Mucosa of rectum (tissue), 2 donors: Measurements from ENCODE around the gene MAB21L4.

ENCODE experiments used
- H3K27ac ChIP-seq, 2 donors: one replicate each; pipeline ENCODE4 v1.7.0; 2013; ENCODE audit warnings: inconsistent platforms in 2 of 2, low read depth in 2 of 2, low read length in 2 of 2
- H3K27me3 ChIP-seq, 2 donors: one replicate each; pipeline ENCODE4 v1.7.0; 2013; ENCODE audit warnings: low read length in 2 of 2; ENCODE audit not compliant: control insufficient read depth in 2 of 2, insufficient read depth in 2 of 2
- H3K36me3 ChIP-seq, 2 donors: one replicate each; pipeline ENCODE4 v1.7.0; 2013; ENCODE audit warnings: low read length in 2 of 2; ENCODE audit not compliant: control insufficient read depth in 2 of 2, insufficient read depth in 2 of 2
- H3K4me1 ChIP-seq, 2 donors: one replicate each; pipeline ENCODE4 v1.7.0; 2013; ENCODE audit warnings: low read length in 2 of 2, mild to moderate bottlenecking in 1 of 2; ENCODE audit not compliant: control insufficient read depth in 2 of 2, insufficient read depth in 2 of 2
- H3K4me3 ChIP-seq, 2 donors: one replicate each; pipeline ENCODE4 v1.7.0; 2013; ENCODE audit warnings: low read length in 2 of 2
- H3K9ac ChIP-seq, 2 donors: one replicate each; pipeline ENCODE4 v1.7.0; 2013; ENCODE audit warnings: low read length in 2 of 2, low read depth in 1 of 2, mild to moderate bottlenecking in 1 of 2
- H3K9me3 ChIP-seq, 2 donors: one replicate each; pipeline ENCODE4 v1.7.0; 2013; ENCODE audit warnings: low read length in 2 of 2; ENCODE audit not compliant: control insufficient read depth in 2 of 2
- donor health status: healthy.
- donor health status: Normal muscosa, but diverticular disease.

Gene MAB21L4

DNA sequence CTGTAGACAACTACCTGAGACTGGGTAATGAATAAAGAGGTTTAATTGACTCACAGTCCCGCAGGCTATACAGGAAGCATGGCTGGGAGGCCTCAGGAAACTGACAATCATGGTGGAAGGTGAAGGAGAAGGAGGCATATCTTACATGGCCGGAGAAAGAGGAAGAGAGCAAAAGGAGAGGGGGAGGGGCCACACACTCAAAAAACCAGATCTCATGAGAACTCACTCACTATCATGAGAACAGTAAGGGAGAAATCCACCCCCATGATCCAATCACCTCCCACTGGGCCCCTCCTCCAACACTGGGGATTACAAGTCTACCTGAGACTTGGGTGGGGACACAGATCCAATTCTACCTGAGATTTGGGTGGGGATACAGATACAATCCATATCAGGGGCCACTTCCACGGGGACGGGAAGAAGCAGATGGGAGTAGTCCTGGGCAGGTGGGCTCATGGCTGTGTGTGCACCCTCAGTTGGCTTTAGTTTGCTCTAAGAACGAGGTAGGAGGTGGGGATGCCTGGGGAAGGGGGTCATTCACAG lies 9.9 kb downstream of the MAB21L4 start:
- H3K9ac ChIP-seq, result no peak overlapping the region
- H3K4me3 ChIP-seq, result no peak overlapping the region
- H3K9me3 ChIP-seq, result no peaks in the 10 kb centered on the region
- no peak overlapping the region for H3K27ac ChIP-seq
- H3K27me3 ChIP-seq, result no peaks in the 10 kb centered on the region
- peaks cover 12 to 18% of the 10 kb centered on the region in 2 donors for H3K4me1 ChIP-seq
- H3K36me3 ChIP-seq, result no peaks in the 10 kb centered on the region

DNA sequence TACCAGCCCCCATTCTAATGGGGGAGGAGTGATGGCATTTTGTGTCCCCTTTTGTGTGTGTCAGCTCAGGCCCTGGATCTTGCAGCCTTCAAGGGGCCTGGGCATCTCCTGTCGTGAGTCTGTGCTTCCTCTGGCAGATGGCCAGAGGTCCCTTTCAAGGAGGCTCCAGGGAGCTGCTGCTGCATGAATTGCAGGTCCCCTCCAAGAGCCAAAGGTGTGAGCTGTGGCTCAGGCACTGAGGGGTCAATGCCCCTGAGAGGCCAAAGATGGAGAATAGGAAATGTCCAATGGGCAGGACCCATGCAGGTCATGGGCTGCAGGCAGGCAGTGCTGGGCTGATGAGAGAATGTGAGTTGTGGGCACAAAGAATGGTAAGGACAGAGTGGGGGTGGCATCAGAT lies 10.4 kb downstream of the MAB21L4 start:
- Histone ChIP-seq H3K36me3 (no peaks in the 10 kb centered on the region), H3K4me3 (no peak overlapping the region), H3K4me1 (peaks cover 12 to 18% of the 10 kb centered on the region in 2 donors), H3K27ac (no peak overlapping the region), H3K9me3 (no peaks in the 10 kb centered on the region), H3K27me3 (no peaks in the 10 kb centered on the region), H3K9ac (no peak overlapping the region)

DNA sequence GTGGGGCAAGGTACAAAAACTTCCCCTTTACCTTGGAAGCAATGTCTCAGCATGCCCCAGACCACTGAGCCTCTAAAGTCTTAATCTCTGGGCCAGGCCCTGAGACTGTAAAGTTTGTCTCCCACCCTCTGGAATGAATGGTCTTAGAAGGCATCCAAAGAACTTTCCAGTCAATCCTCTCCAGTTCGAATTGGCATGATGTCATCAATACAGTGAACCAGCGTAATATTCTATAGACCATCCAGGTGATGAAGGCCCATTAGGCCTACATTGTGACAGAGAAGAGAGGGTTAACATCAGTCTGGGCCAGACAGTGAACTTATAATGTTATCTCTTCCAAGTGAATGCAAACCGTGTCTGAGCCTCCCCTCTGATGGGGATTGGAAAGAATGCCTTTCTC lies 11.2 kb downstream of the MAB21L4 start:
- H3K27ac ChIP-seq, result no peak overlapping the region
- no peaks in the 10 kb centered on the region for H3K27me3 ChIP-seq
- no peaks in the 10 kb centered on the region for H3K36me3 ChIP-seq
- peaks cover 9 to 13% of the 10 kb centered on the region in 2 donors for H3K4me1 ChIP-seq
- H3K9me3 ChIP-seq, result no peaks in the 10 kb centered on the region
- no peak overlapping the region for H3K9ac ChIP-seq
- H3K4me3 ChIP-seq, result no peak overlapping the region

DNA sequence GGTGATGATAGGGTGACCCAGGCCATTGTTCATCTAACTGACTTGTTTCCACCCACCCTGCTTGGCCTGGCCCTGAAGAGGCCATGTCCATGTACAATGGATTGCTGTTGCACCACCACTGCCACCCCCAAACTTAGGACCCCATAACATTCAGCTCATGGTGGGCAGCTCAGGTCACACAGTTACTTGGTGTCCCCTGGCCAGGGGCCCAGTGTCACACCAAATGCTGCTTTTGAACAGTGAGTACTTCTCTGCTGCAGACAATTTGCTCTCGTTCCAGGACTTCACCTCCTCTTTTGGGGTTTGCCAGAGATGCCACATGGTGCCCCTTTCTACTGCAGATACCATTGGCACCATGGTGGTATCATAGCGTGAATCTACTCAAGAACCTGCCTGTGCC lies 11.7 kb downstream of the MAB21L4 start:
- no peaks in the 10 kb centered on the region for H3K36me3 ChIP-seq
- no peak overlapping the region for H3K27ac ChIP-seq
- H3K4me3 ChIP-seq, result no peak overlapping the region
- peaks cover 4 to 7% of the 10 kb centered on the region in 2 donors for H3K4me1 ChIP-seq
- H3K9ac ChIP-seq, result no peak overlapping the region
- H3K27me3 ChIP-seq, result no peaks in the 10 kb centered on the region
- no peaks in the 10 kb centered on the region for H3K9me3 ChIP-seq

DNA sequence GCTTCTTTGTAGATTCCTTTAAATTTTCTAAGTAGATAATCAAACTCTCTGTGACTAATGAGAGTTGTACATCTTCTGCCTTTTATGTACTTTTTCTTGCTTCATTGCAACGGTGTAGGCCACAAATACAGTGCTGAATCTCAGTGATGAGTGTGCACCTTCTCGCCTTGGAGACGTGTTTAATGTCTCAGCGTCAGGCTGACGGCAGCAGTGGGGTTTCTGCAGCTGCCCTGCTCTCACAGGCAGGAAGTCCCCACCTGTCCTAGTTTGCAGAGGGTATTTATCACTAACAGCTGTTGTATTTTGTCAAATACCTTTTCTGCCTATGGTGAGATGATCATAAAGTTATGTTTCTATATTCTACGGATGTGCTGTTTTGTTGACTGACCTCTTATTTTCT lies 14.0 kb downstream of the MAB21L4 start:
- Histone ChIP-seq H3K9ac (no peak overlapping the region), H3K4me3 (no peak overlapping the region), H3K36me3 (no peaks in the 10 kb centered on the region), H3K27ac (no peak overlapping the region), H3K4me1 (peaks cover 2 to 4% of the 10 kb centered on the region in 2 donors), H3K9me3 (no peaks in the 10 kb centered on the region), H3K27me3 (no peaks in the 10 kb centered on the region)

DNA sequence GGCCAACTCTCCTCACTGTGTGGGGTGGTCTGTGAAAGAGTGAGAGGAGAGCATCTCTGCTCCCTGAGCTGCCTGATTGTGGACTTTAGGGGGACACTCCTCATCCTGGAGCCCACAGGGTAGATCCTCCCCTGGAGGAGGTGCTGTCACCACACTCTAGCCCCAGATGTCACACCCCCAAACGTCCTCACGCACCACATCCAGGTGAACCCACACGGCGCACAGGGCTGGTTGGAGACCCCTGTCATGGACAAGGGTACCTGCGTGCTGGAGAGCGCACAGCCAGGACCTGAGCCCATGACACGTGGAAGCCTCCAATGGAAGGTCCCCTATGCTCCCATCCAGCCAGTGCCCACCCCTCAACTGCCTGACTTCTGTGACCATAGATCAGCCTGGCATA lies 16.9 kb downstream of the MAB21L4 start:
- no peak overlapping the region for H3K27ac ChIP-seq

DNA sequence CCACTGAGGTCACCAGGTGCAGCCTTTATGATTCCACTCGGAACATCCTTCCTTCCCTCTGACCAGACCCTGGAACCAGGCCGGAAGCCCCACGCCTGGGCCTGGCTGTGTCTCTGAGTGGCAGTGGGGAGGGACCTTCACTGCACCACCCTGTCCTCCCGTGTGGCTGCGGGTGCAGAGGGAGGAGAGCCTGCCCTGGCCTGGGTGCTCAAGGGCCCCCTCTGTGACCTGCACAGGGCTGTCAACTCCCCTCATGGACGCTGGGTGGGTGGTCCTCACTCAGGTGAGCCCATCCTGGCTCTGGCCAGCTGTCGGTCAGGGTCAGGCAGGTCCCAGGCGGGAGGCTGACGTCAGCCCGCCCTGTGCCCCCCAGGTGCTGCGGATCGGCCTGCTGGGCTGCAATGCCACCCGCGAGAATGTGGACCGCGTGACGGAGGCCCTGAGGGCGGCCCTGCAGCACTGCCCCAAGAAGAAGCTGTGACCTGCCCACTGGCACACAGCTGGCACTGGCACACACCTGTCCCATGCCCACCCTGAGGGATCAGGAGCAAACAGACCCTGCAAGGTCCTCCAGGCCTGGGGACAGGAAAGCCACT lies 17.5 kb downstream of the MAB21L4 start:
- Histone ChIP-seq H3K9me3 (no peaks in the 10 kb centered on the region), H3K27ac (no peak overlapping the region), H3K4me1 (peaks cover 26 to 38% of the 10 kb centered on the region in 2 donors), H3K36me3 (no peaks in the 10 kb centered on the region), H3K4me3 (no peak overlapping the region), H3K9ac (no peak overlapping the region), H3K27me3 (no peaks in the 10 kb centered on the region)

More for the DNA sequence above, 16.9 kb downstream of the MAB21L4 start:
- H3K36me3 ChIP-seq, result no peaks in the 10 kb centered on the region
- H3K4me1 ChIP-seq, result peaks cover 26 to 32% of the 10 kb centered on the region in 2 donors
- H3K9me3 ChIP-seq, result no peaks in the 10 kb centered on the region
- no peak overlapping the region for H3K4me3 ChIP-seq
- no peak overlapping the region for H3K9ac ChIP-seq
- H3K27me3 ChIP-seq, result no peaks in the 10 kb centered on the region

DNA sequence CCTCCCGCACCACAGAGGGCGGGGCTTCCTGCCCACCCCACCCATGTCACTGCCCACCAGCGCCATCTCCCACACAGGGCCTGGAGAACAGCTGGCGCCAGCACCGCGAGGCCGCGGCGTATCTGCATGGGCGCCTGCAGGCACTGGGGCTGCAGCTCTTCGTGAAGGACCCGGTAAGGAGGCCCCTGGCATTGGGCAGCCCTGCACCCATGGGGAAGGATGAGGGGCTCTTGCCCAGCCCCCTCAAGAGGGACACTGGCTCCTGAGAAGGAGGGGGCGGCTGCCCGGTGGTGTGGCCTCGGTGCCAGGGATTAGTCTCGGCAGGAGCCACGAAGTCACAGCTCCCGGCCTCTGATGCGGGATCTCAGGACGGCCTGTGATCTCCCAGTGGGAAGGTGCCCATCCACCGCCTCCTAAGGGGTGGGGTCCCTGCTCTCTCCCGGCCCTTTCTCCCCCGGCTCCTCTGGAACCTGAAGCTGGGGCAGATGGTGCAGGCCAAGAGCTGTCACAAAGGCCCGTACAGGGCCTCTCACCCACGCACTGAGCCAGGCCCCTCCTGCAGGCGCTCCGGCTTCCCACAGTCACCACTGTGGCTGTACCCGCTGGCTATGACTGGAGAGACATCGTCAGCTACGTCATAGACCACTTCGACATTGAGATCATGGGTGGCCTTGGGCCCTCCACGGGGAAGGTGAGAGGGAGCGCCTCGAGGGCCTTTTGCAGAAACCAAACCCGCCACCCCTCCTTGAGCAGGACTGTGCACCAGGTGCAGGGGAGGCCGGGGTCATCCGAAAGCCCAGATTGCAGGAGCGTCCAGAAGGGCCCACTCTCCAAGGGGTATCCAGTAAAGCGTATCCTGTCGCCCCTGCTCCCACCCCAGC lies 18.3 kb downstream of the MAB21L4 start:
- Histone ChIP-seq H3K4me1 (peaks cover 26 to 40% of the 10 kb centered on the region in 2 donors), H3K36me3 (no peaks in the 10 kb centered on the region), H3K9ac (no peak overlapping the region), H3K4me3 (no peak overlapping the region), H3K9me3 (no peaks in the 10 kb centered on the region), H3K27ac (no peak overlapping the region), H3K27me3 (no peaks in the 10 kb centered on the region)

DNA sequence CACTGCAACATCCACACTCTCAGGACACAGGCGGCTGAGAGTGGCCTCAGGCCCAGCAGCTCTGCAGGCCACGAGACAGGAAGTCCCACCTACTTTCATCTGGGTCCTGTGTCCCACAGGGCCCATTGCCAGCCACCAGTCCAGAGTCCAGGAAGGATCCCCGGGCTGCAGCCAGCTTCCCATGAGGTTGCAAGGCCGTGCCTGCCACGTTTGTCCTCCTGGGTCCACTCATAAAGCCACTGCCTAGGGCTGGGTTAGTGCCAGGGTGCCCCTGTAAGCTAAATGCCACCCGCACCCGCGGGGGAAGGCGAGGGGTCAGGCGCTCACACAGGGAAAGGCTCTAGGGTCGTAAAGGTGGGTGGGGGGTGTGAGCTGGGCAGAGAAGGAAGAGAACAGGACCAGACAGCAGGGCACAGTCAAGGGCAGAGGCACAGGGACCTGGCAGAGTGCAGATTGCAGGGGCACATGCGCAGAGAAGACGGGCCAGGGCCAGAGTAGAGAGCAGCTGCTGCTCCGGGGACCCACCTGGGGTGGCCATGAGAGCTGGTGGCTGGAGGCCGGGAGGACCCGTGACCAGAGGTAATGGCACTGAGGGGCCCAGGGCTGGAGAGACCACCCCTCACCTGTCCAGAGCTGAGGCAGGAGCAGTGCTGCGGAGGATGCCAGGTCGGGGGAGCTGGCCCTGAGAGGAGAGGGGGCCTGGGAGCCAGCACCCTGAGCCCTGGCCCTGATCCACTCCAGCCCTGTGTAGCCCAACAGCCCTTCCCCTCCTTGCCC lies 19.3 kb downstream of the MAB21L4 start:
- Histone ChIP-seq H3K27ac (peak overlapping the region; percentile 72 to 76), H3K9me3 (no peaks in the 10 kb centered on the region), H3K4me1 (peaks cover 26 to 40% of the 10 kb centered on the region in 2 donors)

More for the DNA sequence above, 19.3 kb downstream of the MAB21L4 start:
- no peak overlapping the region for H3K4me3 ChIP-seq
- no peaks in the 10 kb centered on the region for H3K27me3 ChIP-seq
- H3K9ac ChIP-seq, result peak overlapping the region in 1 of 2 donors; percentile 39
- H3K36me3 ChIP-seq, result no peaks in the 10 kb centered on the region
